GM10847 (cell line): Measurements from ENCODE around the gene PTPN1.

Experiments
- POLR2A ChIP-seq: IDR thresholded peaks from 2 replicates; pipeline ENCODE4 v1.6.1; 2011; ENCODE audit not compliant: insufficient read length; ENCODE audit errors: extremely low read depth

Gene PTPN1

DNA sequence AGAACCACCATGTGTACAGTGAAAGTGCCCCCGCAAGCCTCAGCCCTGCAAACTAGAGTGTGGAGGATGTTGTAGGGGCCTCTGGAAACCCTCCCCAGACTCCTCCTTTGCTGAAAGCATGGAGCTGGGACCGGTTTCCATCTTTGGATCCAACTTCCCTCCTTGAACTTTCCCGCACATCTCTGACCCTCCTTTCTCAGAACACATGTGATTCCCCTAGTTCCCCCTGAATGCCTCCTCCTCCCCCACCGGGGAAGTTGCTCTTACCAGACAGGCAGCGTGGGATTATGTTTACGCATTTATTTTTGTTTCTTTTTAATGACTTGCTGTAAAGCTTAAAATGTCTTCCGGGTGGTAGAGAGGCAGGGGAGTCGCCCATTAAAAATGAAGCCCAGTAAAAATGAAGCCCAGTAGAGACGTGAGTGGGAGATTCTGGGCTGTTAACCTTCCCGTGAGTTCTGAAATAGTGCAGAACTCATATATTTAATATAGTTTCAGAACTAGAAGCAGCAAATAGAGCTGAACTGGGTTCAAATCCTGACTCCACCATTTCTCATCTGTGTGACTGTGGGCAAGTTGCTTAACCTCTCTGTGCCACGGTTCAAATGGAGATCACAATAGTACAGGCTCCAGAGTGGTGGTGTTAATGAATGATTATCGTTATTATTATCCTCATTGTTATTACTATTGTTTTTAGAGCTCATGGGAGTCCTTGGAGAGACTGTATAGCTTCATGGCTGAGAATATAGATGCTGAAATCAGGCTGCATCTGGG is 8.0 kb upstream of the PTPN1 start:
- TF ChIP-seq POLR2A: no peak

DNA sequence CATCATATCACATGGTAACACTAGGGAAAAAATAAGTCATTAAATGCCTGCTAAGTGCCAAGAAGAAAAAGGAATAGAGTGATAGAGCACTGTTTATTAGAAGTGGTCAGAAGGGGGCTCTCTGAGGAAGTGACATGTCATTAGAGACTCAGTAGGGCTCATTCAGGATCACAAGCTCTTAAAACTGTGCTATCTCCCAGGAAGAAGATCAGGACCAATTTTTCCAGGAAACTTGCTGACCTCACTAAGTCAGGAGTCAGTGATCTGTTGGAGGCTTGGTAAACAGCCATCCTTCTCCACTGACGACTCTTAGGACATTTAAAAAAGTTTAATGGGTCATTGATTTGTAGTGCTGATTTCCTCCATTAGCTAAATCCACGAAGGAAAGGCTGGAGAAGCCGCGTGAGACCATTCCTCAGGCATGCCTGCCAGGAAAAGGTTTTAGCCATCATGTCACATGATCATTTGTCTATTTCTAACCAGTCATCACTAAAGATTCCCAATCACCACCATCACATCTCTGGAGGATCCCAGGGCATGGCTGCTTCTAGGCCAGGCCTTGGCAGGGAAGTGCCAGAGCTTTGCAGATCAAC is 5.9 kb upstream of the PTPN1 start:
- no peak for TF ChIP-seq POLR2A

DNA sequence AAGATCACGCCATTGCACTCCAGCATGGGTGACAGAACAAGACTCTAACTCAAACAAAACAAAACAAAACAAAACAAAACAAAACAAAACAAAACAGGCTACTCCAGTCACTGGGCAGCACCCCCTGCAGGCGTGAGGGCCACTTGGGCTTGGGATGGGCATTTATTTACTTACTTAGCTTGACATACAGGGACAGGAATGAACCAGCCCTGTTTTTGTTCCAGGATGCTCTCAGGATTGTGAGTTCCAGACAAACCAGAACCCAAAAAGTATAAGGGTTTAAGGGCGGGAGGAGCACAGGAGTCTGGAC is 4.0 kb upstream of the PTPN1 start:
- TF ChIP-seq POLR2A: no peak

DNA sequence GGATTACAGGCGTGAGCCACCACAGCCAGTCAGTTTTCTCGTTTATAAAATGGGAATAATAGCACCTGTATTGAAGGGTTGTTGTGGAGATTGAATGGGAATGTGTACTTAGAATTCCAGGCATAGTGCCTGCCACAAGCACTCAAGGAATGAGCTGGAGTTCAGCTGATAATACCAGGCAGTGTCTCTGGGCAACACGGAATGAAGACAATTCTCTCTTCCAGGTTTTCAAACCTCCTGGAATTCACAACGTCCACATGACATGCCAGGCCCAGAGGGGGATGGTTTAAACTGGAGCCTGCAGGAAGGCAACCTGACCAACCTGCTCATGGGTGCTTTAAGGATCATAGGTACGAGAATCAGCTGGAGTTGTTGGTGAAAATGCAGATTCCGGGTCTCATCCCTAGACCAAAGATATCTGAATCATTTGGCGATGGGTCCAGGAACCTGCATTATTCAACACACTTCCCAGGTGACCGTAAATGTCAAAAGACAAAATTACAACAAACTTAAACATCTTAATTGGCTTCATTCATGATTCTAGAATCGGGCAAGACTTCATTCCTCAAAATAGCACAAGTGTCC is 1.9 kb upstream of the PTPN1 start:
- no peak for TF ChIP-seq POLR2A

DNA sequence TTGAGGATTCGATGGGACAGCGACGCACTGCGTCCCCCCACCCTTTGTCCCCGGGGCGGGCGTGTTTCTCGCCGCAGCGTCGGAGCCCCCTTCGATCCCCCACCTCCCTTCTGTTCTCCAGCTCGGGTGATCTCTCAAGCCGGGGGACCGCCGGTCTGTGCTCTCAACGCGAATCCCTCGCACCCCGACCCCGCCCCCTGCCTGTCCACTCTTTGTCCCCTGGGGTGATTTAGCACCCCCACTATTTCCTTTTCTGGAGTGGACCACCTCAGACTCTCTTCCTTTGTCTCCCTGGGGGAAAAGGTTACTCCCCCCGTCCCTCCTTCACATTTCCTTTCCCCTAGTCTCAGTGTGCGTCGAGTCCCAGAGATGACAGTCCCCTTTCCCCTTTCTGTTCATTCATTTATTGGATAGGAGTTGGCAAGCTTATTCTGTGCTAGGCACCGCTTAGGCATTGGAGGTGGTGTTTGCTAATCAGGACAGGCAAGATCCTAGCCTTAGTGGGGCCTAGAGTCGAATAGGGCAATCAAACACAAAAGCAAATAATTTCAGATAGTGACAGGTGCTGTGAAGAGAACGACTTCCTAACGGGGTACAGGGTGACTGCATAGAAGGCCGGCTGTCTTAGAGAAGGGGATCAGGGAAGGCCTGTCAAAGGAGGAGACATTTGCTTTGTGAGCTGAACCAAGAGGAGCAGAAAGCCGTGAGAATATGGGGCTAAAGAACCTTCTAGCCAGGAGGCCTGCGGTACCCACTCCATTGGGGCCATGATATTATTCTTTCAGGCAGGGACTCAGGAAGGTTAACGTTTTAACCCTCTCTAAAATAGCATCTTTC is 741 bp downstream of the PTPN1 start:
- no peak for TF ChIP-seq POLR2A

DNA sequence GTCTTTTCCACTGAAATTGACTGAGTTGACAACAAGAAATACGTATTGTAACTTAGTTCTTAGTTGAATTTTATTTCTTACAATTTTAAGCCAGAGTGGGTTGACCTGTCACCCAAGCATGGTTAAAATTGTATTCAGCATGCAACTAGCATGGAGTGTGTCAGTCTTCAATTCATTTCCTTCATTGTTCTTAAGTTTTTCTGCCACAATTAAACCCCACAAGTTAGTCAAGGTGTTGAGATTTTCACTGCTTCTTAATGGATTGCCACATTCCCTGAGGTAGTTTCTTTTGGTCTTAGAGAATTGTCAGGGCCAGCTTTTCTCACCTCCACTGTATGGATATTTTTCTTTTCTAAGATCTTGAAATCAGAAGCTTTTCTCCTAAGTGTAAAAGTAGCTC is 2.1 kb downstream of the PTPN1 start:
- no peak for TF ChIP-seq POLR2A

DNA sequence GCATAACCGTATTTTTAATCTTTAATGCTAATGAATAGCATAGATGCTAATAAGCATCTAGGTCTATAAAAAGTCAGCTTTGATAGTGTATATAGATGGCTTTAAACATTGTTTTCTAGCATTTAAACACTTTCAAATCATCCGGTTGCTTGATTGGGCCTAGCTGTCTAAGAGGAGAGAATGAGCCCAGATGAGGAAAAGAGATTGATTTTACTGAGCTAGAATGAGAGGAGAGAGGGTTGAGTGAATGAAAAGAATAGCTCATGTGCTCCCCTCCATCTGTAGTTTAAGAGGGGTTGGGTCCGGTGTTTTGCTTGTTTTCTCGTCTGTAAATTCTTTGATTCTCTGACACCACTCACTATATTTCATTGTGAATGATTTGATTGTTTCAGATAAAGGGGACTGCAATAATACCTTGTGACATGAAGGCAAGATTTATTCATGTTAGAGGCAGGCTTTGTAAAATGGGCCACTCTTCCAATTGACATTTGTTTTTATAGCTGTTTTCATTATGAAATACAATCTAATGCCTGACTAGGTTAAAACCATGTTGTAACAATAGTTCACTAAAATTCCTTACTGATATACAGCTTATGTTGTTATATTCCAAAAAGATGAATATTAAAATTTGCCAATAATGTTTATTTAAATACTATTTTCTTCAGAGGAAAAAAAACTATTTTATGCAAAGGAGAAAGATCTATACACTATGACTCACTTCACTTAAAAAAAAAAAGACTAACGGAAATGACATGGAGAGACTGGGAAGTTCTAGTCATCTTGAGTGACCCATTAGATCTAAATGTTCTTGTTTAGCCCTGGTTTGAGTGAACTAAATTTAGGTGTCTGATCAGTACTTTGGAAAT is 3.2 kb downstream of the PTPN1 start:
- no peak for TF ChIP-seq POLR2A

DNA sequence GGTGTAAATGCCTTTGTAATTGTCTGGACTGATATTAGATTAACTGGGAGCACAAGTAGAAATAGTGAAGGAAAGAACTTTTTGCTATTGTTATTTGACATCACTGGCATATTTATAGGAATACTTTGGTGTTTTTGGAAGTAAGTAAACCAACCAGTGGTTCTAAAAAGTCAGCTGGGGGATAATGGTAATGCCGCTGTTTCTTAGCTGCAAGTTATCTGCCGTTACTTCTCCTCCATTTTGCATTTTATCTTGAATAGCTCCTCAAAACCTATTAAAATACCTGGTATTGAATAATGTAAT is 3.8 kb downstream of the PTPN1 start:
- TF ChIP-seq POLR2A: no peak

DNA sequence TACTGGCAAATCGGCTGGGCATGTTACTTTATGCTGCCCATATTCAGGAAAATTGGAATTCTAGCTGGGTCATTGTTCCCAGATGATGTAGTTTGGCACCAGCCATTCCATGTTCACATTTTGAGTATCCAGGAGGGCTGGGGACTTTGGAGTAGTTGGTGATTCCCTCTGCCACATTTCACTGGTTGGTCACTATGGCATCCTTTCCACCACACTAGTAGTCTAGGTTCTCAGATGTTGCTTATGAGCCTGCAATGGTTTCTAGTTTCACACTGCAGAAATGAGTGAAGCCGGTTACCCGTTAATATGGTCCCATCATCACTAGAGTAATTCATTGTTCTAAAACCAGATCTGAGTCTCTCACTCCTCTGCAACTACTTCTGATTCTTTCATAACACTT is 4.6 kb downstream of the PTPN1 start:
- no peak for TF ChIP-seq POLR2A

DNA sequence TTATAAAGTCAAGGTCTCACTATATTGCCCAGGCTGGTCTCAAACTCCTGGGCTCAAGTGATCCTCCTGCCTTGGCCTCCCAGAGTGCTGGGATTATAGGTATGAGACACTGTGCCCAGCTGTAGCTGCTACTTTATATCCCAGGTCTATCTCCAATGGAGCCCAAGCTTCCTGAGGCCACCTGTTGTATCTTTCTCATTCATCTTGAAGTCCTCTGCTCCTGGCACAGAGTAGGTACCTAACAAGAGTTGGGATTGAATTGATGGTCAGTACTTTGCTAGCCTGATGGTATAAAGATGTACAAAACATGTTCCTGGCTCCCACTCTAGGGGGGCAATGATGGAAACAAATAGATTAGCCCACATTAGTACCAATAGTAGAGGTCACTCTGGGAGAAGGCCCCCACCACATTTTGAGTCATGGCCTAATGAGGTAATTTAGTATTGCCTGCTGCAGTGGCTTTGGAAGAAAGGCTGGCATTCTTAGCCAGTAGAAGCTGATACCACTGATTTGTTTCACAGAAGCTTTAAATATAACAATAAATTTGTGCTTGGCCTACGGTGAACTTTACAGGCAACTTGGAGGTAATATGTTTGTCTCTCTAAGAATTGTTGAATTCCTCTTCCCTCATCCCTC is 5.4 kb downstream of the PTPN1 start:
- no peak for TF ChIP-seq POLR2A

DNA sequence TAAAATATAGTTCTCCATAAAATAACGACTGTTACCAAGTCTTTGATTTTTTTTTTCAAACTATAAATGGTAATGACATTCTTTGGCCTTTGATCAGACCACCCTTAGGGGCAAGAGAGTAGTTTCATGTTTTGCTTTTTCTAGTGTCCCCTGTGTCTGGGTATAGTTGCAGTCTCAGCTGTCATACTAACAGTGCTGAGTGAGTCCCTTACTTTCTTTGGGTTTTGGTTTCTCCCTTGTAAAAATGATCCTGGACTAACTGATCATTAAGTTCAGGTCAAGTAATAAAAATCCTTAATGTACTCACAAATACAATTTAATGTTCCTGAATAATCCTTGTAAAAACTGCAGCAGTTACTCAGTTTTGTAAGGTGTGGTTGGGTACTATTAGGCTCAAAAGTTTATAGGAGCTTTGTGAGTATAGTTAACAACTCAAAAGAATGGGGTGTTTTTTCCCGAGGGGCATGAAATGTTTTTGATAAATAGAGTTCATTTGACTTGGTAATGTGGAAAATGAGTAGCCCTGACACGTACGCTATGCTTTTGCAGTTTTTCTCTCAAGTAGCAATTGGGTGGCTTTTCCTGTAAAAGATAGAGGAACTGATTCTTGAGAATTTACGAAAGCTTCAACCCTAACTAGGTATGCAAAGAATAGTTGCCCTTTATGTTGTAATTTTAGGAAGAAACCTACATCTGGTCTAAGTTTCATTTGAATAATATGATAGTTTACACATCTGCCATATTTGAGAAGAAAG is 6.2 kb downstream of the PTPN1 start:
- no peak for TF ChIP-seq POLR2A

DNA sequence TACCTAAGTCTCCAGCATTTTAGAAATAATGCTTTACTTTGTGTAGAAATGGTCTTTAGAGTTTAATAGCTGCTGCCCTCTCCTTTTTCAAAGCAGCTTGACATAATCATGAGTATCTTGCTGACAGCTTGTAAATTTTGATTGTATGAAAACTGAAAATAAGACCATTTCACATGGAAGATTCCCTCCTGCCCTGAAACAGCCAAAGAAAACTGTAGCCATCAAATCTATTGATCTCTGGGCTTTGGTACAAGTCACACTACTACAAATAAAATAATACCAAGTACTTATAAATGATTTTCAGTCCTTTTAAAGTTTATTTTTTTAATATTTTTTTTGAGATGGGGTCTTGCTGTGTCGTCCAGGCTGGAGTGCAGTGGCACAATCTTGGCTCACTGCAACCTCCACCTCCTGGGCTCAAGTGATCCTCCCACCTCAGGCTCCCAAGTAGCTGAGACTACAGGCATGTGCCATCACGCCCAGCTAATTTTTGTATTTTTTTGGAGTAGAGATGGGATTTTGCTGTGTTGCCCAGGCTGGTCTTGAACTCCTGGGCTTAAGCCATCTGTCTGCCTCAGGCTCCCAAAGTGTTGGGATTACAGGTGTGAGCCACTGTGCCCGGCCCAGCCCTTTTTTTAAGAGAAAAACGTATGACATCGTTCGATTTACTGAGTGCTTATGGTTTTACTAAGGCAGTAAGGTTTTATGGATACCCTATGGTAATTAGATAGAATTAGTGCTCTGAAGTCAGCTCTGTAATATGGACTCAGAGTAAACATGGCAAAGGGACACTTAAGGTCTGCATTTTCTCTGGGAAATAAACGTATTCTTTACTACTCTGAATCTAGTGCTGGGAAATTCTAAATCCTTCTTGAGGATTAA is 7.0 kb downstream of the PTPN1 start:
- no peak for TF ChIP-seq POLR2A

DNA sequence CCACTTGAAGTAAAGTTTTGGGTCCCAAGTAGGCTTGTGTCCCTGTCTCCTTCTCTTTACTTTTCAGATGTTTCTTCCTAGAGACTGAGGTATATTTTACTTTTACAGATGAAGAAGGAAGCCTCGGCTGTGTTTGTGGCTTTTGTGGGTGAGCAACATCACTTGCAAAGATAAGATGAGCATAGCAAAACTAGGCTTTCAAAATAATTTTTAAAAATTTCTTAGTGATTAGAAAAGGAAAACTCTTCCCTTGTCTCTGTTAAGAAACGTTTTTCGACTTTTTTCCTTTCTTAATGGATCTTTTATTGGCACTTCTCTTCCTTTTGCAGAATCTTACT is 7.6 kb downstream of the PTPN1 start:
- no peak for TF ChIP-seq POLR2A

DNA sequence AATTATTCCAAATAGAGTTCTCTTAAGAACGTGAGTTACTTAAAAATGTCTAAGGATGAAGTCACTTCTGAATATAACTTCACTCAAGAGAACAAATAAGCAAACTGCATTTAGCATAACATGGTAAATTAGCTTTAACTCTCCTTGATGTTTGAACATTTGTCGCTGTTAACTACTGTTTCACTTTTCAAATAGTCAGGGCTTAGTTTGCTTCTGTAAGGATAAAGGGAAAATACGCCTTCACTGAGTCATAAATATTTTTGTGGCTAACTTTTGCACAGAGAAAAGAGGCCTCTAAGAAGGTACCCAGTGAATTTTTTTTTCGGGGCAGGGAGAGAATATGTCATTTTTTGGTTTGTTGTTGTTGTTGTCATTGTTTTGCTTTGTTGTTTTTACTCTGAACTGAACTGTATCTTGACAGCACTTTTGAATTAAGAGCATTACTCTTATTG is 8.1 kb downstream of the PTPN1 start:
- TF ChIP-seq POLR2A: no peak
